Subcutaneous abdominal adipose tissue (tissue), 5 donors: ENCODE results near the gene QRFP.
A peak's percentile ranks its signal among the peaks of the same experiment; 100 is the strongest.

Experiments
- H3K27ac ChIP-seq: one replicate; pipeline ENCODE4 v1.7.0; 2013; ENCODE audit warnings: low read depth, mild to moderate bottlenecking, inconsistent platforms, low read length, moderate library complexity
- H3K27me3 ChIP-seq, 5 donors: one replicate each; pipeline ENCODE4 v1.7.0; 2013; ENCODE audit warnings: low read length in 5 of 5, inconsistent platforms in 1 of 5; ENCODE audit not compliant: control insufficient read depth in 5 of 5, insufficient read depth in 4 of 5
- H3K36me3 ChIP-seq, 5 donors: one replicate each; pipeline ENCODE4 v1.7.0; 2013; ENCODE audit warnings: low read length in 5 of 5; ENCODE audit not compliant: control insufficient read depth in 5 of 5, insufficient read depth in 5 of 5
- H3K4me1 ChIP-seq, 5 donors: one replicate each; pipeline ENCODE4 v1.7.0; 2013; ENCODE audit warnings: low read length in 5 of 5, mild to moderate bottlenecking in 3 of 5, moderate library complexity in 1 of 5; ENCODE audit not compliant: control insufficient read depth in 5 of 5, insufficient read depth in 5 of 5
- H3K4me3 ChIP-seq, 5 donors: one replicate each; pipeline ENCODE4 v1.7.0; 2013; ENCODE audit warnings: low read length in 5 of 5, low read depth in 1 of 5
- H3K9ac ChIP-seq, 5 donors: one replicate each; pipeline ENCODE4 v1.7.0; 2013; ENCODE audit warnings: low read length in 5 of 5, mild to moderate bottlenecking in 4 of 5, moderate library complexity in 3 of 5
- H3K9me3 ChIP-seq, 5 donors: one replicate each; pipeline ENCODE4 v1.7.0; 2013; ENCODE audit warnings: low read length in 5 of 5; ENCODE audit not compliant: control insufficient read depth in 5 of 5
- donor health status: healthy.
- donor health status: healthy.
- donor health status: healthy.
- donor health status: healthy.
- donor health status: healthy.

QRFP gene

DNA sequence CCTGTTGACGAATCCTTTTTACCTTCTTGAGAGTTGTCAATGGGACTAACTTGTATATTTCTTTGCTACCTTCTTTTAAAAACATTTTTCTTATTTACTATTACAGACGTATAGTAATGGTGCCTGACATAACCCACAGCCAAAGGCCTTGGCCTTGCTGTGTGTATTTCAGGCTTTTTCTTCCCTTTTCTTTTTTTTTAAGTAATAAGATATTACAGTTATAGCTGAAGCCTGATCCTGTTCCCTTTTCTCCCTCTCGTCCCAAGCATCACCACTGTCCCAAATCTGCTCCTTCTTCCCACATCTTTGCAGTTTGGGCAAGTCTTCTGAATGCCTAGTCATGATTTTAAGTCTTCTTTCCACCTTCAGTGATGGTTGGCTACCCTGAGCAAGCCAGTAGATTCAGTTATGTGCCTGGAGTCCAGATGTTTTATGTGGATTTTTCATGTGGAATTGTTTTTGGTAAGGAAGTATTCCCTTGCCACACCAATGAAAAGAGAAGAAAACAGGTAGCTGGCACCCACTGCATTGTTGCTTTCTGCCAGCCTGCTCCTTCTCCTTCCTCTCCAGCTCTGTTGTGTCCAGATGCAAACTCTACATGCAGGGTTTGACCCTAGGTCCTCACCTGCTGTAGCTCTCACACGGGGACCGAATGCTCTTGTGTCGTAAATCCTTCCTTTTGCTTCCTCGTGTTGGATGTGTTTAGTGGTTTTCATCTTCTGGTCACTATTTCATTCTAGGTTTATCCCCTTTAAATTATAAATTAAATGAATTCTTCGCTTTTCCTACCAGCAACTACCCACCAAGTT, 35.0 kb downstream of the QRFP start:
- no peaks in the 10 kb centered on the region for H3K9me3 ChIP-seq
- H3K27me3 ChIP-seq: no peaks in the 10 kb centered on the region
- peaks cover 3 to 53% (median 33%) of the 10 kb centered on the region in 5 donors for H3K36me3 ChIP-seq
- H3K4me3 ChIP-seq: no peak overlapping the region
- peak overlapping the region; percentile 80 for H3K27ac ChIP-seq
- no peak overlapping the region for H3K9ac ChIP-seq
- peaks cover 21 to 86% (median 65%) of the 10 kb centered on the region in 5 donors for H3K4me1 ChIP-seq

DNA sequence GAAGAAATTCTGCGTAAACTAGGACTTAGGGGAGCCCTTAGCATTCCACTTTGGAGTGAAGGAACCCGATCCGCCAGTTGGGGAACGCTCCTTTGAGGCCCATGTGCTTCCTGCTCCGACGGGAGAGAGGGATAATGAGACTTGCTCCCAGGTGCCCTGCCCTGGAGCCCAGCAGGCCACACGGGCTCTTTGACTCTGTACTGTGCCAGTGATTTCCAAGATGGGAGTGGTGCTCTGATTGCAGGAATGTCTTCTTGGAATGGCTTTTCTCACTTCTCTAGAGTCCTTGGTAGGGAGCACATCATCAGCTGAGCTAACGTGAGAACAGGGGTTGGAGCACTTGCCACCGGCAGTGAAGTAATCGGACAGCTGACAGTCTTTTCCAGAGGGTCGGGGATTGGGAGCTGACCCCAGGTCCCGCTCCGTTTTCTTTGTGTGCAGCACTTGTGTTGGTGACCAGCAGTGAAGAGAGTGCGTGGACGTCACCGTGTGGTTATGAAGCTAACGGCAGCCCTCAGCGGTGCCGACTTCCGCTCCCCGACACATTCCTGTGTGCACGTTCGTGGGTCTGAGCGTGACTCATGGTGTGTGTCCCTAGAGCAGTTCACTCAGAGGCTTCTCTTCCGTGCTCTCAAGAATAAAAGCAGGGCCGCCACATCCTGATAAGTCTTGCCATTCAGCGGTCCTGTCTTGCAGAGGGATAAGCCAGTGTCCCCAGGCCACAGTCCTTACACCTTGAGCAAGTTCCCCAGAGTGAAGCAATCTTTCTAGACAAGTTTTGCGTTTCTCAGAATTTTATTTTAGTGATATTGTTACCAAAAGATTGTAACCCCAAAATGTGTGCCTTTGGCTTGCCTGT, 35.9 kb downstream of the QRFP start:
- Histone ChIP-seq H3K27ac (peak overlapping the region; percentile 80), H3K9ac (peak overlapping the region in 2 of 5 donors; percentile 5 to 39), H3K27me3 (no peaks in the 10 kb centered on the region), H3K36me3 (peaks cover 6 to 60% (median 40%) of the 10 kb centered on the region in 5 donors), H3K4me3 (peak overlapping the region in 4 of 5 donors; percentile 32 to 45 (median 44)), H3K4me1 (peaks cover 20 to 77% (median 59%) of the 10 kb centered on the region in 5 donors), H3K9me3 (no peaks in the 10 kb centered on the region)

DNA sequence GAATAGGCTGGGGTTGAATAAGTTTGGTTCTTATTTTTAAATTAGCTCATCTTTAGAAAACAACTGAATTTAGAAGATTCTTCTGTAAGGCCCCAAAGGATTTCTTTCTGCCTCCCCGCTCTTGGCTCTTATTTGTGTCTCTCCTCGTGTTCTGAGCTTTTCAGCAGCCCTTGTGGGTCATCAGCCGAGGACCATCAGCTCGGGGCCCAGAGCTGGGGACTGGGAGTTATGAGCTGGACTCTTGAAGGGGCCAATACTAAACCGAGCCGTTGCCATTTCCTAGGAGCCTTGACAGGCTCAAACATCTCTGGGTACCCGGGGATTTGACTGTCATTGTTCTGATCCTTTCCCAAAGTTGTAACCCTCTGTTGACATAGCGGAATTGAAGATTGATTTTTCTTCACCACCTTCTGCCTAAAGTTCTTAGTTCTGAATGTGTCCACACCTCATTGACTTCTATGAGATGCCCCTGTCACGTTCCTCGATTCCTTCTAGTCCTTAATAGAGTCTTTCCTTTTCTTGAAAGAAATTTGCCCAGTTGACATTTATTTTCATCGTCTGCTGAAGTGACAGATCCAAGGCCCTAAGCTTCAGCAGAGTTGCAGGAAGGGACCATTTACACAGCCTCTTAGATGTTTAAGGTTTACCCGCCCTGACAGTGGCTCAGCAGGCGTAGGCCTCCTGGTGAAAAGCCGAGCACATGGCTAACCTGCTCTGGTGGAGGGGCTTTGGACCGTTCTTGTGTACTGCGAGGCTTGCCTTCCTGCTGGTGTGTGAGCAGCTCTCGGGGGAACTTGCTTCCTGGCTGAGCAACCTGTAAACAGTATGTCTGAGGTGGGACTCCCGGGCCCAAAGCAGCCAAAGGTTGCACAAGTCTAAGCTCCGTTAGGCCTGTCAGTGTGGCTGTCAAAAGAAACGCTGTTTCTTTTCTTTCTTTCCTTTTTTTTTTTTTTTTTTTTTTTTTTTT, 37.6 kb downstream of the QRFP start:
- H3K27ac ChIP-seq: peak overlapping the region; percentile 69
- H3K27me3 ChIP-seq: no peaks in the 10 kb centered on the region
- peak overlapping the region in 2 of 5 donors; percentile 14 to 29 for H3K9ac ChIP-seq

DNA sequence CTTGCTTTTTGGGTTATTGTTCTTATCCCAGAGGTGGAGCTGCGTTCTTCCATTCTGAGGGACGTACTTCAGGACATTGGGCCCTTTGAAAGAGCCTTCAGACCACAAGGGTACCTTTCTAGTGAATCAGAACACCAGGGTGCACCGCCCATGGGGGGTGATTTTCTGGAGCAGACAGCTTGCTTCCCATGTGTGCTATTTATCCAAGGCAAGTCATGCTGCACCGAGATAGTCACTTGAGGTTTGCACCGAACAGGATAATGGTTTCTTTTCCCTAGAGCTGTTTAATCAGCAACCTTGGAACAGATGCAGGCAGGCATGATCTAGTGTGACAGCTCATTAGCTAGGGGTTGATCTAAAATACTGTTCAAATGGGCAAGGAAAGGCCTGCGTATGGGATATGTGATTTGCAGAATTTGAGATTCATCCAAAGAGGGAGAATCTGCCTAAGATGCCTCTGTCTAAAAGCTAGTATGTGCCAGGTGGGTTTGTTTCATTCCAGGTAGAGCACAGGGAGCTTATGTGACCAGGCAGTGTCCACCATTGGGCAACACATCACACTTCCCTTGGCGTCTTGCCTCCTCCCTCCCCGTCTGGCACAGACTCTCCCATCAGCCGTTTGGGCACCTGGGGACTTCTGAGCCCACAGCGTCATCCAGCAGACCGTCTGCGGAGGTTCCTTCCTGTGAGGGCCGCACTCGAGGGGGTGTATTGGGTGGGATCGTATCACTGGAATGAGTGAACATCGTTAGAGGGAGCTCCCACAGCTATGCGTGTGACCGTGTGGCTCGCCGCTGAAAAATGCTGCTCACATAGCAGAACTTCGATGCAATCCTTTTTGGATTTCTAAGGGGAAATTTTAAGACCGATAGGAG, 38.5 kb downstream of the QRFP start:
- Histone ChIP-seq H3K9me3 (no peaks in the 10 kb centered on the region), H3K27me3 (no peaks in the 10 kb centered on the region), H3K4me3 (no peak overlapping the region), H3K9ac (peak overlapping the region in 1 of 5 donors; percentile 14), H3K4me1 (peaks cover 17 to 53% (median 51%) of the 10 kb centered on the region in 5 donors), H3K27ac (peak overlapping the region; percentile 69), H3K36me3 (peaks cover 17 to 62% (median 40%) of the 10 kb centered on the region in 5 donors)

More for the DNA sequence above, 37.6 kb downstream of the QRFP start:
- H3K4me3 ChIP-seq: no peak overlapping the region
- H3K9me3 ChIP-seq: no peaks in the 10 kb centered on the region
- peaks cover 20 to 62% (median 58%) of the 10 kb centered on the region in 5 donors for H3K4me1 ChIP-seq
- H3K36me3 ChIP-seq: peaks cover 17 to 67% (median 44%) of the 10 kb centered on the region in 5 donors

DNA sequence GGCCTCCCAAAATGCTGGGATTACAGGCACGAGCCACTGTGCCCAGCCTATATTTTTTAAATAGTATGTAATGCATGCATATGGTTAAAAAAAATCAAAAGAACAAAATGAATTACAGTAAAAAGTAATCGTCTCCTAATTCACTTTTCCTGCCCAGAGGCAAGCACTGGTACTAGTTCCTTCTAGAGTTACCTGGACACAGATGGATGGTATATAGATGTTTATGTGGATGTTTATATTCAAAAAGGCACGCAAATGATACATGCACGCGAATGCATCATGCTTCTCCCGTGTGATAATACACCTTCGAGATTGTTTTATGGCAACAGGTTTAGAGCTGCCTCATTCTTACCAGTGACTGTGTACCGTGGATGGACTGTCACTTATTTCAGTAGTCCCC, 40.1 kb downstream of the QRFP start:
- Histone ChIP-seq H3K27me3 (no peaks in the 10 kb centered on the region), H3K9me3 (no peaks in the 10 kb centered on the region), H3K4me1 (peaks cover 13 to 40% (median 39%) of the 10 kb centered on the region in 5 donors), H3K27ac (no peak overlapping the region), H3K9ac (no peak overlapping the region), H3K36me3 (peaks cover 17 to 52% (median 34%) of the 10 kb centered on the region in 5 donors), H3K4me3 (no peak overlapping the region)

DNA sequence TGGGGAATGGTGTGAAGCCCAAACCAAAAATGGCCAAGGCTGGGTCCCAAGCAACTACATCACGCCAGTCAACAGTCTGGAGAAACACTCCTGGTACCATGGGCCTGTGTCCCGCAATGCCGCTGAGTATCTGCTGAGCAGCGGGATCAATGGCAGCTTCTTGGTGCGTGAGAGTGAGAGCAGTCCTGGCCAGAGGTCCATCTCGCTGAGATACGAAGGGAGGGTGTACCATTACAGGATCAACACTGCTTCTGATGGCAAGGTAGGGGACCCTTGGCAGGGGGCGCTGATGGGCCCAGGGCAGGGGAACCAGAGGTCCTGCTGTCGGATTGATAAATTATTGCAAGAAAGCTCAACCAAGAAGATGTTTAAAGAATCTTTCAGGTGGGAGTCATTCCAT, 41.8 kb downstream of the QRFP start:
- H3K9ac ChIP-seq: no peak overlapping the region
- H3K27ac ChIP-seq: no peak overlapping the region
- no peaks in the 10 kb centered on the region for H3K9me3 ChIP-seq
- H3K27me3 ChIP-seq: no peaks in the 10 kb centered on the region
- H3K4me1 ChIP-seq: peaks cover 6 to 29% (median 22%) of the 10 kb centered on the region in 5 donors
- no peak overlapping the region for H3K4me3 ChIP-seq
- H3K36me3 ChIP-seq: peaks cover 17 to 43% (median 30%) of the 10 kb centered on the region in 5 donors

DNA sequence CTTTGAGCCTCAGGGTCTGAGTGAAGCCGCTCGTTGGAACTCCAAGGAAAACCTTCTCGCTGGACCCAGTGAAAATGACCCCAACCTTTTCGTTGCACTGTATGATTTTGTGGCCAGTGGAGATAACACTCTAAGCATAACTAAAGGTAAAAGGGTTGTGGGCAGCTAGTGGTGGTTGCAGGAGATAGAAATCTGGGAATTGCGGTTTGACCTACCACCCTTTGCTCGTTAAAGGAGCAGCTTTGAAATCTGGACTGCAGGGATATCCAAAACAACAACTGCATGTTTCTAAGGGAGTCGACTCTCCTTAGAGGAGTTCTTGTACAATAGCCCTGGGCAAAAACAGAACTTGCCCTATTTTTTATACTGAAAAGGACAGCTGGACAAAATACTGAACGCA, 42.5 kb downstream of the QRFP start:
- Histone ChIP-seq H3K27ac (no peak overlapping the region), H3K9me3 (no peaks in the 10 kb centered on the region), H3K4me3 (no peak overlapping the region), H3K36me3 (peaks cover 17 to 42% (median 29%) of the 10 kb centered on the region in 5 donors), H3K4me1 (peaks cover 6 to 29% (median 15%) of the 10 kb centered on the region in 5 donors), H3K9ac (no peak overlapping the region), H3K27me3 (no peaks in the 10 kb centered on the region)

DNA sequence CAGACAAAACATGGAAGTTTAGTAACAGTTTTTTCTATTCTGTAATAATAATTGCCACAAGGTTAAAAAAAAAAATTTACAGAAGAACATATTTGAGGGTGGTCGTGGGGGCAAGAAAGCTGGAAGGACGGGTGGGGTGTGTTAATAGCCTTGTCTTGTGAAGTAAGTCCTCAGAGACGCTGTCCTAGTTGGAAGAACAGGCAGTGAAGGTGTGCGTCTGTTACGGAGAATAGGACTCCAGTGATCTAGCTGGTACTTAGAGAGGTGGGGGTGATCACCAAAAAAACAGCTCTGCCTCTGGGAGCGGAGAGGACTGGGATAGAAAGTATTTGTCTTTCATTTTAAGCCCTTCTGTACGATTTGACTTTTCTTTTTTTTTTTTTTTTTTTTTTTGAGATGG, 43.8 kb downstream of the QRFP start:
- no peaks in the 10 kb centered on the region for H3K9me3 ChIP-seq
- no peak overlapping the region for H3K9ac ChIP-seq
- H3K27me3 ChIP-seq: no peaks in the 10 kb centered on the region
- peak overlapping the region; percentile 54 for H3K27ac ChIP-seq
- peaks cover 2 to 24% (median 11%) of the 10 kb centered on the region in 5 donors for H3K4me1 ChIP-seq
- H3K36me3 ChIP-seq: peaks cover 17 to 38% (median 29%) of the 10 kb centered on the region in 5 donors
- no peak overlapping the region for H3K4me3 ChIP-seq
